KMS-11 (cell line): ENCODE measurements around the gene KDM4D.
"Not testable (repeated sequence)": the region's sequence is repeated elsewhere in the genome, so short reads cannot be mapped to it uniquely, and the experiment has no call there.

Source experiments
- H2AFZ ChIP-seq: fragments of 200-600 bp; sonication (generic); 2 replicates; pipeline ENCODE4 v1.6.1; 2016; ENCODE audit warnings: antibody characterized with exemption, mixed run types, low read depth
- H3K27ac ChIP-seq: fragments of 200-600 bp; sonication (generic); 2 replicates; pipeline ENCODE4 v1.6.1; 2016; ENCODE audit warnings: mild to moderate bottlenecking, mixed run types
- H3K27me3 ChIP-seq: fragments of 200-600 bp; sonication (generic); 2 replicates; pipeline ENCODE4 v1.6.1; 2017; ENCODE audit warnings: mild to moderate bottlenecking, low read depth, mixed run types, moderate library complexity; ENCODE audit not compliant: insufficient read depth
- H3K36me3 ChIP-seq: fragments of 200-600 bp; sonication (generic); 2 replicates; pipeline ENCODE4 v1.6.1; 2017; ENCODE audit warnings: mild to moderate bottlenecking, mixed run types; ENCODE audit not compliant: insufficient read depth
- H3K4me1 ChIP-seq: fragments of 200-600 bp; sonication (generic); 2 replicates; pipeline ENCODE4 v1.6.1; 2016; ENCODE audit warnings: mild to moderate bottlenecking, low read depth, mixed run types; ENCODE audit not compliant: poor library complexity, severe bottlenecking
- H3K4me2 ChIP-seq: fragments of 200-600 bp; sonication (generic); 2 replicates; pipeline ENCODE4 v1.7.0; 2016; ENCODE audit warnings: mild to moderate bottlenecking, mixed run types
- H3K4me3 ChIP-seq: fragments of 200-600 bp; sonication (generic); IDR thresholded peaks from 2 replicates; pipeline ENCODE4 v1.6.1; 2017; ENCODE audit warnings: low read depth, low read length, mixed read lengths; ENCODE audit not compliant: insufficient read depth
- H3K79me2 ChIP-seq: fragments of 200-600 bp; sonication (generic); 2 replicates; pipeline ENCODE4 v1.6.1; 2016; ENCODE audit warnings: low read depth, mixed run types; ENCODE audit not compliant: insufficient read depth
- H3K9ac ChIP-seq: fragments of 200-600 bp; sonication (generic); 2 replicates; pipeline ENCODE4 v1.6.1; 2016; ENCODE audit warnings: mild to moderate bottlenecking, mixed run types
- H4K20me1 ChIP-seq: fragments of 200-600 bp; sonication (generic); 2 replicates; pipeline ENCODE4 v1.6.1; 2016; ENCODE audit warnings: mild to moderate bottlenecking, mixed run types; ENCODE audit not compliant: insufficient read depth
- CTCF ChIP-seq: fragments of 200-600 bp; sonication (generic); conservative IDR thresholded peaks from 2 replicates; pipeline ENCODE4 v1.6.1; 2017; ENCODE audit warnings: low read depth, mild to moderate bottlenecking, antibody characterized with exemption, low read length, moderate library complexity, mixed read lengths

KDM4D gene

GRCh38 chr11:94926271-94926625, 47.3 kb upstream of the KDM4D start:
- Histone ChIP-seq H3K9ac (no peak overlapping the region), H3K79me2 (no peaks in the 10 kb centered on the region), H3K27me3 (no peaks in the 10 kb centered on the region), H3K4me3 (no peak overlapping the region), H3K4me2 (no peak overlapping the region), H3K4me1 (no peaks in the 10 kb centered on the region), H3K36me3 (no peaks in the 10 kb centered on the region), H3K27ac (no peak overlapping the region), H4K20me1 (no peaks in the 10 kb centered on the region), H2AFZ (no peak overlapping the region)
- no peak for TF ChIP-seq CTCF

GRCh38 chr11:94926698-94927237, 46.7 kb upstream of the KDM4D start:
- Histone ChIP-seq H3K79me2 (no peaks in the 10 kb centered on the region), H3K4me1 (no peaks in the 10 kb centered on the region), H3K36me3 (no peaks in the 10 kb centered on the region), H3K4me3 (no peak overlapping the region), H2AFZ (no peak overlapping the region), H3K9ac (no peak overlapping the region), H3K4me2 (no peak overlapping the region), H3K27me3 (no peaks in the 10 kb centered on the region), H3K27ac (no peak overlapping the region), H4K20me1 (no peaks in the 10 kb centered on the region)
- TF ChIP-seq CTCF: no peak

- Histone ChIP-seq H3K36me3 (no peaks in the 10 kb centered on the region), H3K27me3 (no peaks in the 10 kb centered on the region), H3K4me1 (no peaks in the 10 kb centered on the region), H3K4me3 (no peak overlapping the region), H4K20me1 (no peaks in the 10 kb centered on the region), H3K27ac (no peak overlapping the region), H3K9ac (no peak overlapping the region), H3K4me2 (no peak overlapping the region), H3K79me2 (no peaks in the 10 kb centered on the region), H2AFZ (no peak overlapping the region)
- no peak for TF ChIP-seq CTCF
Observed at GRCh38 chr11:94928117-94928990, 45.2 kb upstream of the KDM4D start.

- not testable (repeated sequence) for H3K4me3 ChIP-seq, H3K27me3 ChIP-seq, H2AFZ ChIP-seq, H3K9ac ChIP-seq, H3K36me3 ChIP-seq, H3K4me2 ChIP-seq, H3K4me1 ChIP-seq, H4K20me1 ChIP-seq, H3K79me2 ChIP-seq, H3K27ac ChIP-seq
Observed at GRCh38 chr11:94932072-94932471, 41.4 kb upstream of the KDM4D start.

DNA sequence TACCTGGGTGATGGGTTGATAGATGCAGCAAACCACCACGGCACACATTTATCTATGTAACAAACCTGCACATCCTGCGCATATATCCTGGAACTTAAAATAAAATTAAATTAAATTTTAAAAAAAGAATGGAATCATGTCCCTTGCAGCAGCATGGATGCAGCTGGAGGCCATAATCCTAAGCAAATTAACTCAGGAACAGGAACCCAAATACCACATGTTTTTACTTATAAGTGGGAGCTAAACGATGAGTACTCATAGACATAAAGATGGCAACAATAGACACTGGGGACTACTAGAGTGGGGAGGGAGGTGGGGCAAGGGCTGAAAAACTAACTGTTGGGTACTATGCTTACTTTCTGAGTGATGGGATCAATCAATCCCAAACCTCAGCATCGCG, 41.0 kb upstream of the KDM4D start:
- Histone ChIP-seq H3K4me3 (no peak overlapping the region), H3K9ac (no peak overlapping the region), H4K20me1 (no peaks in the 10 kb centered on the region), H3K4me1 (no peaks in the 10 kb centered on the region), H3K27ac (no peak overlapping the region), H2AFZ (no peak overlapping the region), H3K4me2 (no peak overlapping the region), H3K27me3 (no peaks in the 10 kb centered on the region), H3K79me2 (no peaks in the 10 kb centered on the region), H3K36me3 (no peaks in the 10 kb centered on the region)
- TF ChIP-seq CTCF: no peak
